Activated CD8-positive, alpha-beta T cell treated with anti-CD3 and anti-CD28 coated beads for 36 hours (primary cell): ENCODE data around the gene ZCCHC24. TPM values are rescaled to one million over a fixed set of nuclear protein-coding genes. Genes with fewer than 3 reads are reported as not detected.

Experiments used
- ATAC-seq: fragments of 200-7000 bp; cut with Tn5 transposase; one replicate; pipeline ENCODE4 v1.10.0; 2021; ENCODE audit warnings: mild to moderate bottlenecking, moderate library complexity
- CTCF ChIA-PET: fragments of 350-600 bp; sonication (Branson Sonifier 250); formaldehyde crosslinking; loops from one replicate; lab custom pipeline; 2021; ENCODE audit warnings: antibody characterized with exemption; lab: Charles Lee
- POLR2A ChIA-PET: fragments of 350-600 bp; sonication (Branson Sonifier 250); formaldehyde crosslinking; loops from one replicate; lab custom pipeline; 2021; ENCODE audit warnings: antibody characterized with exemption; lab: Charles Lee
- DNase-seq: peaks from one replicate; pipeline ENCODE4 v3.0.0-alpha.2; 2020
- H3K27ac Mint-ChIP-seq: one replicate; pipeline ENCODE4 v1.8.0; 2021; ENCODE audit warnings: mild to moderate bottlenecking, mixed read lengths
- H3K27me3 Mint-ChIP-seq: one replicate; pipeline ENCODE4 v1.8.0; 2021; ENCODE audit warnings: mixed read lengths
- H3K36me3 Mint-ChIP-seq: one replicate; pipeline ENCODE4 v1.8.0; 2021; ENCODE audit warnings: low read depth, mixed read lengths
- H3K4me1 Mint-ChIP-seq: one replicate; pipeline ENCODE4 v1.8.0; 2021; ENCODE audit warnings: low read depth, mixed read lengths
- H3K4me3 Mint-ChIP-seq: one replicate; pipeline ENCODE4 v1.8.0; 2021; ENCODE audit warnings: mild to moderate bottlenecking, moderate library complexity, mixed read lengths
- H3K9me3 Mint-ChIP-seq: one replicate; pipeline ENCODE4 v1.8.0; 2021; ENCODE audit warnings: mixed read lengths
- intact Hi-C: fragments of 100-400 bp; cut with micrococcal nuclease; formaldehyde crosslinking; loops from one replicate; pipeline ENCODE4 v1.10.0; 2022
- total RNA-seq, 2 experiments: library from RNA; stranded (reverse); gene quantifications; one replicate each; pipeline ENCODE4 v1.2.3, GENCODE V29; 2021
- TF ChIP-seq, protein P1 (sequence below): fragments of 200-600 bp; IDR thresholded peaks from one replicate; pipeline ENCODE4 v1.8.0; 2022; ENCODE audit warnings: antibody characterized with exemption, mild to moderate bottlenecking

The ZCCHC24 gene
- total RNA-seq, 2 experiments from 2014 or later, result 1.0 to 1.7 TPM

- Mint-ChIP-seq H3K36me3 (no peaks in the 10 kb centered on the region), H3K27ac (no peak overlapping the region), H3K4me1 (no peaks in the 10 kb centered on the region), H3K9me3 (no peaks in the 10 kb centered on the region), H3K27me3 (no peaks in the 10 kb centered on the region), H3K4me3 (no peak overlapping the region)
- CTCF ChIA-PET, result interaction anchor here (0.9 to 2.8 kb wide), 2 partner anchors 12 to 28 kb away, joined by 3 to 11 read pairs; no protein-coding TSS in a partner anchor
- intact Hi-C loops, result no loop called here
- DNase-seq (no peak), ATAC-seq (no peak)
- TF ChIP-seq, protein P1, sequence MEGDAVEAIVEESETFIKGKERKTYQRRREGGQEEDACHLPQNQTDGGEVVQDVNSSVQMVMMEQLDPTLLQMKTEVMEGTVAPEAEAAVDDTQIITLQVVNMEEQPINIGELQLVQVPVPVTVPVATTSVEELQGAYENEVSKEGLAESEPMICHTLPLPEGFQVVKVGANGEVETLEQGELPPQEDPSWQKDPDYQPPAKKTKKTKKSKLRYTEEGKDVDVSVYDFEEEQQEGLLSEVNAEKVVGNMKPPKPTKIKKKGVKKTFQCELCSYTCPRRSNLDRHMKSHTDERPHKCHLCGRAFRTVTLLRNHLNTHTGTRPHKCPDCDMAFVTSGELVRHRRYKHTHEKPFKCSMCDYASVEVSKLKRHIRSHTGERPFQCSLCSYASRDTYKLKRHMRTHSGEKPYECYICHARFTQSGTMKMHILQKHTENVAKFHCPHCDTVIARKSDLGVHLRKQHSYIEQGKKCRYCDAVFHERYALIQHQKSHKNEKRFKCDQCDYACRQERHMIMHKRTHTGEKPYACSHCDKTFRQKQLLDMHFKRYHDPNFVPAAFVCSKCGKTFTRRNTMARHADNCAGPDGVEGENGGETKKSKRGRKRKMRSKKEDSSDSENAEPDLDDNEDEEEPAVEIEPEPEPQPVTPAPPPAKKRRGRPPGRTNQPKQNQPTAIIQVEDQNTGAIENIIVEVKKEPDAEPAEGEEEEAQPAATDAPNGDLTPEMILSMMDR, result no peak
- POLR2A ChIA-PET, result no interaction called here
Observed at GRCh38 chr10:79402625-79402946, 42.8 kb downstream of the ZCCHC24 start.

GRCh38 chr10:79401015-79401921, 44.2 kb downstream of the ZCCHC24 start:
- Mint-ChIP-seq H3K27me3 (no peaks in the 10 kb centered on the region), H3K4me3 (no peak overlapping the region), H3K4me1 (no peaks in the 10 kb centered on the region), H3K36me3 (no peaks in the 10 kb centered on the region), H3K27ac (no peak overlapping the region), H3K9me3 (no peaks in the 10 kb centered on the region)
- TF ChIP-seq, protein P1, result no peak
- DNase-seq, result no peak
- no peak for ATAC-seq
- ChIA-PET POLR2A (no interaction called here), CTCF (interaction anchor here (0.6 to 2.9 kb wide), 14 partner anchors 8 to 1775 kb away, joined by 3 to 11 read pairs (median 4); no protein-coding TSS in a partner anchor)
- intact Hi-C loops, result loop anchor here (2.0 kb wide), 1 partner anchor 66 kb away; no protein-coding TSS in a partner anchor

DNA sequence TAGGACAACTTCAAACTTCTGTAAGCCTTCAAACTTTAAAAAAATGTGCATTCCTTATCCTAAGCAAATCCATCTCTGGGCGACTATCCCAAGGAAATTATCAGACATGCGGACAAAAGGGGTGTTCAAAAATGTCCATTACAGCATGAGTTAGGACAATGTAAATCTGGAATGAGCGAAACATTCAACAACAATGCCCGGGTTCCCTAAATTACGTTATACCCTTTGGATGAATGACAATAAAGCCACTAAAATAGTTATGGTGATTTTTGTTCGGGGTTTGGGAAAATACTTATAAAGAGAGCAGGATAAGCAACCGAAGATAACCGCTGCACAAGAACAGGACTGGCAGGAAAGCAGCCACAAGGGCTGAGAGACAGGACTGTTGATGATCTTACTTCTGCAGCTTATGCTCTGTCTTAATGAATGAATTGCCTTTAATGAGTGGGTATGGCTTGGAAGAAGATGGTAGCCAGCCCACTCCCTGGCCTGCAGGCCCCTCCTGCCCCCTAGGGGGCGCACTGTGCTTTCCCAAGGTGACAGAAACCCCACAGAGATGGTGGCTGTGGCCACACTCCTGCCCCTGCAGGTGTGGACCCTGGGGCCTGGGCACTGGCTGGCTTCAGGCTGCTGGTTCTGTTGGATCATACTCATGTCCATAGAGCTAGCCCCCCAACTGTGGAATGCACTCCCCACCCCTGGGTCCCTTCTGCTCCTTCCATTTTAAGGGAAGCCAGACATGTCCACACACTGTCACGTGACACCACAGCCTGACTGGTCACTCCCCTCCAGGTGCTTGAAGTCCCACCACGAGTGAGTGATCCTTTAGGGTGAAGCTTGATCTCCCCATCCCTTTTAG, 45.0 kb downstream of the ZCCHC24 start:
- TF ChIP-seq, protein P1, result peak; percentile 70
- no peaks in the 10 kb centered on the region for H3K36me3 Mint-ChIP-seq
- H3K9me3 Mint-ChIP-seq, result no peaks in the 10 kb centered on the region
- DNase-seq (peak; percentile 83), ATAC-seq (peak; percentile 89)
- no peak overlapping the region for H3K27ac Mint-ChIP-seq
- intact Hi-C loops, result loop anchor here (2.0 kb wide), 1 partner anchor 66 kb away; no protein-coding TSS in a partner anchor
- CTCF ChIA-PET, result interaction anchor here (0.6 to 2.9 kb wide), 18 partner anchors 8 to 1774 kb away, joined by 3 to 11 read pairs (median 3); no protein-coding TSS in a partner anchor
- H3K4me3 Mint-ChIP-seq, result no peak overlapping the region
- H3K4me1 Mint-ChIP-seq, result no peaks in the 10 kb centered on the region
- POLR2A ChIA-PET, result no interaction called here
- no peaks in the 10 kb centered on the region for H3K27me3 Mint-ChIP-seq

DNA sequence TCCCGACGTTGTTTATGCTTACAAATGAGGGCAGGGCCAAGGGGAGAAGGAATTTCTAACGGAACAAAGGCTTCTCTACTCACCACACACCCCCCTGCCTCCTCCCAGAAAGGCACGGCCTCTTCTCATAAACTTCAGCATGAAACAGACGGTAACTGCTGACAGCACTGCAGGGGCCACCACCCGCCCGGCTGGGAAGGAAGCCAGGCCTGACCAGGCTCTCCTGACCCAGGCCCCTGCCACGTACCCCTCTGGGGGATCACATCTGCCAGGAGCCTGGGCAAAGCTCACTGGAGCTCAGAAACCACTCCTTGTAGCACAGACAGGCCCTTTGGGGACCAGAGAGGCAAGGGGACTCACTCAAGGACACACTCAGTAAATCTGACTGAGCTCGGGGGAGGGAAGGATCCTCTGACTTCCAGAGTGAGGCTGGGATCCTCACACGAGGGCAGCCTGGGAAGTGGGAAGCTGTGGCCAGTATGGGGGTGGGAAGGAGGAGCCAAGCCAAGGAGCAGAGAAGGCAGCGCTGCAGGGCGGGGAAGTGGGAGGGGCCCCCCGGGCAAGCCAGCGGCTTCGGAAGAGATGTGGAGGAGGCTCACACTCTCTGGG, 46.1 kb downstream of the ZCCHC24 start:
- intact Hi-C loops, result no loop called here
- ChIA-PET POLR2A (interaction anchor here (0.6 kb wide), 1 partner anchor 1648 kb away, joined by 3 read pairs; no protein-coding TSS in a partner anchor), CTCF (interaction anchor here (0.6 to 2.9 kb wide), 10 partner anchors 10 to 96 kb away, joined by 3 to 11 read pairs (median 4); no protein-coding TSS in a partner anchor)
- Mint-ChIP-seq H3K4me3 (no peak overlapping the region), H3K4me1 (no peaks in the 10 kb centered on the region), H3K9me3 (no peaks in the 10 kb centered on the region), H3K27ac (no peak overlapping the region), H3K27me3 (no peaks in the 10 kb centered on the region), H3K36me3 (no peaks in the 10 kb centered on the region)
- TF ChIP-seq, protein P1, result no peak
- ATAC-seq, result no peak
- DNase-seq, result no peak
